Middle frontal gyrus (tissue), 1 donor: ENCODE measurements around the gene EPHA8.

Experiments
- DNase-seq: peaks from one replicate; pipeline ENCODE4 v3.0.0-alpha.2; 2015; ENCODE audit warnings: low spot score; ENCODE audit errors: extremely low spot score

Gene EPHA8

GRCh38 chr1:22613951-22614350 lies 50.7 kb downstream of the EPHA8 start:
- DNase-seq = no peak

GRCh38 chr1:22615886-22616285 lies 52.6 kb downstream of the EPHA8 start:
- no peak for DNase-seq

GRCh38 chr1:22616571-22616970 lies 53.3 kb downstream of the EPHA8 start:
- no peak for DNase-seq

DNA sequence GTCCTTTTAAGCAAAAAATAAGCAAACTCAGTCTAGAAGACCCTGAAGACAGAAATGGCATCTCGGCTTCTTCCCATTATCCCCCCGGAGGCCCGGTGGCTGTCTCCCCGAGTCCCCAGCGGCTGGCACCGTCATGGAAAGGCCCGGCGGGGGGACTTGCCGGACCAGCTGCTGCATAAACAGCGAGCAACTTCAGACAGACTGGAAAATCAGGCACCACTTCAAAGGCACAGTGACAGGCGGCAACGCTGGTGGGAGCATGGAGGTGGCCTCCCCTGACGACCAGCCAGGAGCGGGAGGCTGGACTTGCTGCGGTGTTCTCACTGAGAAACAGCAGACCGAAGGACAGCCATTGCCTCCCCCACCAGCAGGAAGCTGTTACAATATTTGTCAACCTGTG lies 54.8 kb downstream of the EPHA8 start:
- DNase-seq = no peak

DNA sequence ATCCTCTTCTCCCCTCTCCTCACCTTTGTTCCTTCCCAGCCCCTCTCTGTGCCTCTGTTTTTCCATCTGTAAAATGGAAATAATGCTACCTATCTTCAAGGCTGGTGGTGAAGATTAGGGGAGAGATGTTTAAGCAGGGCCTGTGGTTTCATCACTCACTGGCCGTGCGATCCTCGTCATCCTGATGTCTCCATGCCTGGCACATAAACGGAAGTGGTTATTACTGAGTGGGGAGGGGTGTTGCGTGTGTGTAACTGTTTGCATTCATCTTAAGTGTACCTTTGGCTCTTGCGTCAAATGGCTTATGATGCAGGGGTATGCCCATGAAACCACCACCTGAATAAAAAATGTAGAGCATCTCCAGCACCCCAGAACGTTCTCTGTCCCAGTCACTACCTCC lies 56.0 kb downstream of the EPHA8 start:
- no peak for DNase-seq

DNA sequence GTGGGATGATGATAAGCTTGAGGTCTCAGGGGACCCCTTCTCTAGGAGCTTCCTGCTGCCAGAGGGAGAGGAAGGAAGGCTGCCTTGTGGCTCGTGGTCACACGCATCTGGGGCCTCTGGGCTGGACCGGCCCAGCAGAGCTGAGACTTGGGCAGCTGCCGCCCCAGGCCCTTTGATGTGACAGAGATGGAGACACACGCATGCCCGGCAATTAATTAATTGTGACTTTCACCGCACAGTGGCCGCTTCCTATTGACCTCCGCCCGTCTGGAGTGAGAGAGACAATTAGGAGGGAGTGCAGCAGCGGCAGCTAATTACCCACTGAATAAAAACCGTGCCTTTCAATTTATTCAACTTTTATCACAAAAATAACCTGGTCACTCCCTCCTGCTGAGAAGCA lies 56.5 kb downstream of the EPHA8 start:
- DNase-seq = no peak

GRCh38 chr1:22621761-22622160 lies 58.5 kb downstream of the EPHA8 start:
- DNase-seq = no peak

DNA sequence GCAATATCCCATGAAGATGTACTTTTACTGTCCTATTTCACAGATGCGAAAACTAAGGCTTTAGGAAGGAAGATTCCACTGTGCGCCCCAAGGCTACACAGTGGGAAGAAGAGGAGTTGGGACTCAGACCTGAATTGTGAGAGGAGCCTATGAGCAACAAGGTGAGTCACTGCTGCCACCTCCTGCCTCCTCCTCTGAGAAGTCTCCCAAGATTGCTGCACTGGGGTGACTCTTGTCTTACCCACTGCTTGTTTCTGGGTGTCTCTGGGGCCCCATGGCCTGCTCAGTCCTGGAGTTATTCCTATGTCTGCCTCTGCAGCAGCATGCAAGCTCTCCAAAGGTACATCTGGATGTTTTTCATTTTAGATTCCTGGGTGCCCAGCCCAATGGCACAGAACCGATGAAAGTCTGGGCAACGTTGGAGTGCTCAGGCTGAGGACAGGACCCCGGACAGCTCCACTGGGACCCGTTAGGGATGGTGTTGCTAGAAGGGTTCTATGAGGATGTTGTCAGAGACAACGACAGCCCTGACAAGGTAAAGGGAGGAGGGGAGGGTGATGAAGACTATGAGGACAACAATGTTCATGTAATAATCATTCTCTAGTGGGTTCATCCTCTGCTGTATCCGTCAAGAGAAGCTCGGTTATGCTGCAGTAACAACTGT lies 62.1 kb downstream of the EPHA8 start:
- no peak for DNase-seq

DNA sequence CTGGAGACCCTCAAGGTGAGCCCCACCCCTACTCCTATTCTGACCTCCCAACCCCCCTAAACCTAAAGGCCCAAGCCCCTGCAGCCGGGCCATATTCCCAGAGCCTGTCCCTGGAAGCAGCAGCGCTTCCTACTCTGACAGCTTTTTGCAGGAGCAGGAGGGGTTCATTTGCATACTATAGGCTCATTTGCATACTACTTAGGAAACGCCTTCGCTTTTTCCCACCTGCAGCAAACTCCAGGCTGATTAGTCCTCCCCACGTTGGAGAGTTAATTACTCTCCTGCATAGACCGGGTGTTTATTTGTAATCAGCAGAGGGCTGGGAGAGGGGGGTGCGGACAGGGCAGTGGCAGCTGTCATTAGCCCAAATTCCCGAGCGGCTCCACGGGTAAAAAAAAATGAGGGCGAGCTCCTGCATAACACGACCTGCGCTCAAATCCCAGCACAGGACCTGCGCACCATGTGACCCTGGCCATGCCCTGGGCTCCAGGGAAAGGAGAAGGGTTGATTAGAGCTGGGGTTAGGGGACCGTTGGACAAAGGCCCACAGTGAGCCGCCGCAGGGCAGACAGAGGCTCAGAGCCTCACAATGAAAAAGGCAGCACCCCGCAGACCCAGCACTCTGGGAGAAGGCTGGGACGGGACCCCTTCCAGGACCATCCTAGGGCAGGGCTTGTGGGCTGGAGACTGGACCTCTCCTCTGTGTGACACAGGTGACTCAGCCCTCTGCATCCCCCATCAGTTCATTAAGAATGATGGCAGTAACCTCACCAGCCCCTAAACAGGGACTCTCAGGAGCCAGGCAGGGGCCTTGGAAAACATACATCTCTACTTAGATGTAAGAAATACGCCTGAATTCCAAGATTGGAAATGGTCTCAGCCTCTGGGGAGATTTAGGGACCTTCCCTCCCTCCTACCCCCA lies 63.2 kb downstream of the EPHA8 start:
- DNase-seq = no peak

DNA sequence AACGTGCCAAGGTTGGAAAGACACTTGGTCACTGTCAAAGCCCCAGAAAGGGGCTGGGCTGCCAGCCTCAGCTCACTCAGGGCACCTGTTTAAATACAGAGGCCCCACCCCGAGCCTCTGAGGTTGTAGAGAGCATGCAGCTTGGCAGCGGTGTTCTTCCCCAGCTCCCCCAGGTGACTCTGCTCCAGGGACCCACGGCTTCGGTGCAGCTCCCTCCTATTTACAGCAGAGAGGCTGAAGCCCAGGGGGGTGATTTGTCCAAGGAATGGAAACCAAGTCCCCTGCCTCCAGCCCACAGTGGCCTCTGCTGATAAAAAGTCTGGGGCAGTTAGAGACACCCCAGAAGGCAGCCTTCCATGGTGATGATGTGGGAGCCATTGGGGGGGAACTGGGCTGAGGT lies 64.0 kb downstream of the EPHA8 start:
- no peak for DNase-seq

- no peak for DNase-seq
These were observed 65.6 kb downstream of the EPHA8 start for GRCh38 chr1:22628698-22629444.

- no peak for DNase-seq
These were observed 66.6 kb downstream of the EPHA8 start for GRCh38 chr1:22629886-22630285.

GRCh38 chr1:22633697-22634463 lies 70.6 kb downstream of the EPHA8 start:
- DNase-seq = no peak

DNA sequence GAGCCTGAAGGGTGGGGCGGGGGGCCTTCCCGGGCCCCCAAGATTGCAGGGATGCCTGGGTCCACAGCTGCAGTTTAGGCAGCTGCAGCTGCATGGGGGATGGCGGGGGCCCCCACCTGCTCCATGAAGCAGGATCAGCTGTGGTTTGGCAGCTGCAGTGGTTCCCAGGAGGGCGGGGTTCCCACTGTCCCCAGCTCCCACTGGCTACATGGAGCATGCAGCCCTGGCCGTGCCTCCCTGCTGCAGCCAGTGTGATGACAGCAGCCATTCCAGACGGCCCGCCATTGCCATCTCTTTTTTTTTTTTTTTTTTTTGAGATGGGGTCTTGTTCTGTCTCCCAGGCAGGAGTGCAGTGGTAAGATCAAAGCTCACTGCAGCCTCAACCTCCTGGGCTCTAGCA lies 72.1 kb downstream of the EPHA8 start:
- no peak for DNase-seq

DNA sequence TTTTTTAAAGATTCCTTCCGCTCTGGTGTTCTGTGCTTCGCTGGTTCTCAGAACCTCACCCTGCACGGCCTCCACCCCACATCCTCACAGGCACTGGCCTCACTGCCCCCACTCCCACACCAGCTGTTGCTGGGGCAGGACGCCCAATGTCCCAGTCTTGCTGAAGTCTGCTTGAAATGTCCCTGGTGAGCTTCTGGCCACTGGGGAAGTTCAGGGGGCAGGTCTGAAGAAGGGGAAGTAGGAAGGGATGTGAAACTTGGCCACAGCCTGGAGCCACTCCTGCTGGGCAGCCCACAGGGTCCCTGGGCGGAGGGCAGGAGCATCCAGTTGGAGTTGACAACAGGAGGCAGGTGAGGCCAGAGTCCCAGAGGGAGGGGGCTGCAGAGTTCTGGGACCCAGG lies 73.1 kb downstream of the EPHA8 start, which contains the start of gene C1QA:
Gene C1QA, plus strand, starts transcription at position 276 of the 400 bp plus-strand sequence. CDS start 989 bp downstream, outside the sequence.
- no peak for DNase-seq

DNA sequence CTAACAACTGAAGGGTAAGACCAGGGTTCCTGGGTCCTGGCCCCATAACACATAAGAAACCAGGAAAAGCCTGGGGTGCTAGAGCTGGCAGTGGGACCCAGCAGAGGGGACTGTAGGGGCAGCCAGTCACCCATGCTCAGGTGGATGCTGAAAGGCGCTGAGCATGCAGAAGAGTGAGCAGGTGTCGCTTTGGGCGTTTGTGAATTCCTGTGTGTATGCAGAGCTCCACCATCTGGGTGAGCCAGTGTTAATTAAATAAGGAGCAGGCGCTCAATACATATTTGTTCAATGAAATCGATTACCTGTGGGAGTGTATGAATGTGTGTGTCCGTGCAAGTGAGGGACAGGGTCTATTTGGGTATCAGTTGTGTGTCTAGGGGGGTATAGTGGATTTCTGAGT lies 73.6 kb downstream of the EPHA8 start:
- no peak for DNase-seq

DNA sequence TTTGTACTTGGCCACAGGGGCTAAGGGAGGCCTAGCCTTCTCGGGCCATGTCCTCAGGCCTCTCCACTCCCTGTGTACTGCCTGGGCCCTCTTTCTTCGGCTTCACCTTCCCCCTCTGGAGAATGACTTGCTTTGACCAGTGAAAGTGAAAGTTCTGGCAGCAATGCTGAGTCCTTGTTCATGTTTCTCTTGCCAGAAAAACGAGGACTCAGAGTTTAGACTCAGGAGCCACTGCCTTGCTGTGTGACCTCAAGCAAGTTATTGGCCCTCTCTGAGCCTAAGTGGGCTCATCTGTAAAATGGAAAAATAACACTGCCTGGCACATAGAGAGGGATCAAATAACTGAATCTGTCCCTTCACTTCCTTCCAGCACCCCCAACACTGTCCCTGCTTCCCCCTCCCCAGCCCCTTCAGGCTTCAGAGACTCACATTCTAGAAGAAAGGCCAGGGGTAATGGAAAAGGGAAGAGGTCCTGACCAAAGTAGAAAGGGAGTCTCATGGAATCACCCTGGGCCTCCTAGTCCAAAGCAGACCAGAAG lies 74.7 kb downstream of the EPHA8 start:
- no peak for DNase-seq

GRCh38 chr1:22638476-22639234 lies 75.4 kb downstream of the EPHA8 start:
- DNase-seq = no peak

- no peak for DNase-seq
These were observed 76.0 kb downstream of the EPHA8 start for GRCh38 chr1:22639286-22639685.

DNA sequence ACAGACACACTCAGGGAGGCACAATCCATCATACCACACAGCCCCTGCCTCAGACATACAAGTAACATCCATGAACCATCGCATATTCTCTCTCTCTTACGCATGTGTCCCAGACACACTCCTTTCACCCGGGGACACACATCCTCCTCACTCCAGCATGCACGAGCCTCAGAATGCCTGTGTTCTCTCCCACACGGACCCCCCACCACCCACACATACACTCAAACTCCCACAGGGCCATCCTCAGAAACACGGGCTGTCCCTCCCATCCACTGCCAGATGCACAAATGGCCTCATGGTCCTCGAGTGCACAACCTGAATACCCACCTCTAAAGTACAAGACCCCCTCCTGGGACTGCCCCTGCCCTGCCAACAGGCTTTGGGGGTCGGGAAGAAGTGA lies 78.0 kb downstream of the EPHA8 start:
- DNase-seq = no peak
